Measurements from ENCODE around the gene WNK4. TPM values are rescaled to one million over a fixed set of nuclear protein-coding genes. Genes with fewer than 3 reads are reported as not detected.

Gene WNK4
- total and polyA plus RNA-seq, 9 of the 15 experiments (the other 6 are each of a cell fraction or from before 2014, with no cell fraction given), result 0.32 to 25.8 (median 4.5) TPM

GRCh38 chr17:42750739-42751344 is 29.6 kb upstream of the WNK4 start:
- peaks cover 3% of the 10 kb centered on the region; the same call in 1 of the 2 replicates for H4K20me1 ChIP-seq (replicated peaks; ENCODE audit: control insufficient read depth, insufficient read depth, low read length)
- H3K9me1 ChIP-seq (ENCODE audit: control insufficient read depth, insufficient read depth, low read length), result no peaks in the 10 kb centered on the region
- POLR2A ChIA-PET, result interaction anchor here (0.5 to 1.4 kb wide), 5 partner anchors 9 to 71 kb away, joined by 3 to 4 read pairs (median 3); partner anchors contain the start of genes VPS25 and WNK4
- no peak overlapping the region for H3K4me3 ChIP-seq
- H3K36me3 ChIP-seq (ENCODE audit: control insufficient read depth, insufficient read depth, low read length), result no peaks in the 10 kb centered on the region
- H3K4me1 ChIP-seq (replicated peaks in 1 of 2; ENCODE audit: control insufficient read depth in 2 of 2, insufficient read depth in 2 of 2, low read length in 2 of 2), result peaks cover 7 to 15% of the 10 kb centered on the region in 2 experiments; a peak in 4 of 5 replicates
- WGBS (ENCODE audit: insufficient coverage, low coverage, missing lambda C conversion rate), result 0% methylated on average over 3 of the region's 3 CpGs
- BruUV-seq (replicated peaks), result no TSS peak
- in situ Hi-C loops (cut with MboI) (no loop called here), intact Hi-C loops (cut with micrococcal nuclease) (no loop called here)
- H3K9ac ChIP-seq (ENCODE audit: insufficient read depth in 1 of 2, low read depth in 2 of 2, low read length in 2 of 2), result 0 out of 4 replicates have a peak overlapping the region, but pooled peaks of 1 of the 2 experiments have one; percentile 16
- peaks cover 0 to 5% of the 10 kb centered on the region in 2 experiments; a peak in 2 of 5 replicates for H3K27me3 ChIP-seq (ENCODE audit: control insufficient read depth in 2 of 2, insufficient read depth in 2 of 2, low read length in 2 of 2)
- ATAC-seq, result peak; percentile 89
- H2AFZ ChIP-seq (ENCODE audit: low read depth, low read length), result no peak overlapping the region
- no peaks in the 10 kb centered on the region for H3K9me3 ChIP-seq (replicated peaks; ENCODE audit: control insufficient read depth, insufficient read depth, low read depth, low read length)
- peak; percentile 87 for FAIRE-seq
- no peaks in the 10 kb centered on the region for H3K79me2 ChIP-seq (ENCODE audit: control insufficient read depth, insufficient read depth, low read length)
- no peak overlapping the region for H3K27ac ChIP-seq (ENCODE audit: extremely low read depth, low read depth, low read length)
- CTCF ChIA-PET (ENCODE audit: low intra/inter-chr PET ratio), result no interaction called here
- DNase-seq (ENCODE audit: extremely low read depth in 1 of 4, low spot score in 3 of 4), result peak; percentile 42 to 90 (median 65)
- H3K4me2 ChIP-seq (ENCODE audit: insufficient read depth, low read length), result 0 out of 2 replicates have a peak overlapping the region, but pooled peaks have one; percentile 7
- TF ChIP-seq NCOA1 (IDR thresholded peaks at IDR 0.05; ENCODE audit: low read depth), result peak; percentile 62; the same call in 1 of the 2 replicates
- TF ChIP-seq ZNF224 (CRISPR knock-in tag; IDR thresholded peaks at IDR 0.05), result no peak
- no peak for TF ChIP-seq EGR1 (conservative IDR thresholded peaks at IDR 0.05)
- TF ChIP-seq MTF1 (CRISPR knock-in tag; IDR thresholded peaks at IDR 0.05; ENCODE audit: borderline replicate concordance), result no peak
- no peak for TF ChIP-seq KLF1 (tag; IDR thresholded peaks at IDR 0.05)
- peak; percentile 79; the same call in 1 of the 2 replicates for TF ChIP-seq SMARCC2 (IDR thresholded peaks at IDR 0.05; ENCODE audit: low read depth)
- no peak for TF ChIP-seq HDGF (IDR thresholded peaks at IDR 0.05)
- TF ChIP-seq ILF3 (IDR thresholded peaks at IDR 0.05; ENCODE audit: borderline replicate concordance), result no peak
- TF ChIP-seq SNAPC5 (CRISPR knock-in tag; IDR thresholded peaks at IDR 0.05), result no peak
- TF ChIP-seq CTBP1 (IDR thresholded peaks at IDR 0.05; ENCODE audit: borderline replicate concordance), result peak; percentile 80
- TF ChIP-seq ZNF408 (CRISPR knock-in tag; IDR thresholded peaks at IDR 0.05; ENCODE audit: low read depth), result no peak
- TF ChIP-seq ZBTB5 (IDR thresholded peaks at IDR 0.05), result no peak
- peak; percentile 81 for TF ChIP-seq FOXM1 (IDR thresholded peaks at IDR 0.05; ENCODE audit: low read depth)
- no peak for TF ChIP-seq FOXM1 (CRISPR knock-in tag; IDR thresholded peaks at IDR 0.05; ENCODE audit: low read depth)
- no peak for TF ChIP-seq TAF1 (IDR thresholded peaks at IDR 0.05; ENCODE audit: control insufficient read depth, extremely low read depth, insufficient read depth, low read length, severe bottlenecking)
- TF ChIP-seq ZNF146 (CRISPR knock-in tag; IDR thresholded peaks at IDR 0.05; ENCODE audit: unreplicated experiment), result no peak
- TF ChIP-seq TSHZ1 (CRISPR knock-in tag; IDR thresholded peaks at IDR 0.05), result no peak

Data from K562 (cell line).